HTERT RPE-1 (cell line): ENCODE data around the gene DMTF1.
"Not testable (repeated sequence)": the region's sequence is repeated elsewhere in the genome, so short reads cannot be mapped to it uniquely, and the experiment has no call there.

ENCODE experiments used
- in situ Hi-C: fragments of 300-500 bp; cut with MboI; formaldehyde crosslinking; loops from 4 replicates; pipeline ENCODE4 v1.14.3; 2020; ENCODE audit warnings: low sequenced_read_pairs

Gene DMTF1, protein sequence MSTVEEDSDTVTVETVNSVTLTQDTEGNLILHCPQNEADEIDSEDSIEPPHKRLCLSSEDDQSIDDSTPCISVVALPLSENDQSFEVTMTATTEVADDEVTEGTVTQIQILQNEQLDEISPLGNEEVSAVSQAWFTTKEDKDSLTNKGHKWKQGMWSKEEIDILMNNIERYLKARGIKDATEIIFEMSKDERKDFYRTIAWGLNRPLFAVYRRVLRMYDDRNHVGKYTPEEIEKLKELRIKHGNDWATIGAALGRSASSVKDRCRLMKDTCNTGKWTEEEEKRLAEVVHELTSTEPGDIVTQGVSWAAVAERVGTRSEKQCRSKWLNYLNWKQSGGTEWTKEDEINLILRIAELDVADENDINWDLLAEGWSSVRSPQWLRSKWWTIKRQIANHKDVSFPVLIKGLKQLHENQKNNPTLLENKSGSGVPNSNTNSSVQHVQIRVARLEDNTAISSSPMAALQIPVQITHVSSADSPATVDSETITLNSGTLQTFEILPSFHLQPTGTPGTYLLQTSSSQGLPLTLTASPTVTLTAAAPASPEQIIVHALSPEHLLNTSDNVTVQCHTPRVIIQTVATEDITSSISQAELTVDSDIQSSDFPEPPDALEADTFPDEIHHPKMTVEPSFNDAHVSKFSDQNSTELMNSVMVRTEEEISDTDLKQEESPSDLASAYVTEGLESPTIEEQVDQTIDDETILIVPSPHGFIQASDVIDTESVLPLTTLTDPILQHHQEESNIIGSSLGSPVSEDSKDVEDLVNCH

GRCh38 chr7:87152112-87152896 lies at the start of gene DMTF1:
Gene DMTF1, plus strand, starts transcription at chr7:87152453. Its CDS starts 12,489 bp downstream, at chr7:87164942.
- in situ Hi-C loops, result no loop called here

- in situ Hi-C loops, result no loop called here
Measured at GRCh38 chr7:87105401-87105800, 46.9 kb upstream of the DMTF1 start.

GRCh38 chr7:87106974-87107612 lies 45.2 kb upstream of the DMTF1 start:
- in situ Hi-C loops, result no loop called here

DNA sequence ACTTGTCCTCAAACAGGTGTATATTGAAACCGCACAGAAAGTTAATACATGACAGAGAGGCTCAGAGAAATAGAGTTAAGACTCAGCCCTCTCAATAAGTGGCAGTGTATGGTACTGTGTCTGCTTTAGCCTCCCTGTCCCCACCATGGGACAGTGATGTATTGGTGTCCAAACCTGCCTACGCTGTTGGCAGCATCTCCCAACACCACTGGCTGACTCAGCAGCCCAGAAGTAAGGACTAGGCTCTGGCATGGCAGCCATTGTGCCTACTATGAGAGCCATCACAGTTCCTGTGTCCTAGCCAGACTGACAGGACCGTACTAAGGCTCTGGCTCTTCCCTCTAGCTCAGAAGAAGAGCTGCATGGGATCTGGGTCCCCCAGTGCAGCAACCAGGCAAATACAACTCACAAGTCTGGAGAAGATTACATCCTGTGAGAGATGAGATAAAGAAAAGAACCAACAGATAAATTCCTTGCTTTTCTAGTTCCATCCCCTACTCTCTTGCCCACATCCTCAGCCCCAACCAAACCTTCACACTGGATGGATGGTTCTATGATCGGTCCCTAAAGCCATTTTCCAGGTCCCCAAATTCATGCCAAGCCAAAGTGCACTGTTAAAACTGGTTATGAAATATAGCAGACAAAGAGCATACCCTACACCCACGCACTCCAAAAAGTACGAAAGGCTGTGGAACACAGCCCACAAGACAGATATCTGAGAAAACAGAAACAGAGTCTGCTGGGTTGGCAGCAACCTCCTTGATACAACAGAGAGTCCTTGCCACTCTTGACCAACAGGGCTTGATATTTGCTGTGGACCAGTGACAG lies 44.1 kb upstream of the DMTF1 start:
- in situ Hi-C loops, result no loop called here

- in situ Hi-C loops, result no loop called here
Measured at GRCh38 chr7:87110778-87111177, 41.5 kb upstream of the DMTF1 start.

DNA sequence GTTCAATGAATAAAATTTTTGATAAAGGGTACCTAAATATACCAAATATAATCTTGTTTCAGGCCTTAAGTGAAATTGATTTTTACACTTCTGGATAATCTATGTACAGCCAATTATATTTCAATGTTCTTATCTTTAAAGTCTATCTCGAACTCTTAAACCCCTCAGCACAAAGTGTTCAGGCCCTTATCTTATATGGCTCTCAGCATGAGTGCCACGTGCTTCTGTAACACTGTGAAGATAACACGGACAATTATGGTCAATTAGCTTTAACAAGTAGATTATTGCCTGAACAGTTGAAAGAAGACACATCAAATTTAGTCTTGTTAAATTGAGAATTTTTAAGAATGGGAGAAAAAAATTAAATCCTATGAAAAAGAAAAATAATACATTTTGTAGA lies 40.4 kb upstream of the DMTF1 start:
- in situ Hi-C loops, result no loop called here

- in situ Hi-C loops, result no loop called here
Measured at GRCh38 chr7:87113077-87113476, 39.2 kb upstream of the DMTF1 start.

DNA sequence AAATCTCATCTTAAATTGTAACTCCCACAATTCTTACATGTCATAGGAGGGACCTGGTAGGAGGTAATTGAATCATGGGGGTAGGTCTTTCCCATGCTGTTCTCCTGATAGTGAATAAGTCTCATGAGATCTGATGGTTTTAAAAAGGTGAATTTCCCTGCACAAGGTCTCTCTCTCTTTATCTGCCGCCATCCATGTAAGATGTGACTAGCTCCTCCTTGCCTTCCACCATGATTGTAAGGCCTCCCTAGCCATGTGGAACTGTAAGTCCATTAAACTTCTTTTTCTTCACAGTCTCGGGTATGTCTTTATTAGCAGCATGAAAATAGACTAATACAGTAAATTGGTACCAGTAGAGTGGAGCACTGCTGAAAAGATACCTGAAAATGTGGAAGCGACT lies 38.3 kb upstream of the DMTF1 start:
- in situ Hi-C loops, result not testable (repeated sequence)

DNA sequence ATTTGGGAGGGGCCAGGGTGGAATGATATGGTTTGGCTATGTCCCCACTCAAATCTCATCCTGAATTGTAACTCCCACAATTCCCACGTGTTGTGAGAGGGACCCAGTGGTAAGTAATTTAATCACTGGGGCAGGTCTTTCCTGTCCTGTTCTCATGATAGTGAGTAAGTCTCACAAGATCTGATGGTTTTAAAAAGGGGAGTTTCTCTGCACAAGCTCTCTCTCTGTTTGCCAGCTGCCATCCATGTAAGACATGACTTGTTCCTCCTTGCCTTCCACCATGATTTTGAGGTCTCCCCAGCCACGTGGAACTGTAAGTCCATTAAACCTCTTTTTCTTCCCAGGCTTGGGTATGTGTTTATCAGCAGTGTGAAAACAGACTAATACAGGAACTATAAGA lies 36.5 kb upstream of the DMTF1 start:
- in situ Hi-C loops, result not testable (repeated sequence)

DNA sequence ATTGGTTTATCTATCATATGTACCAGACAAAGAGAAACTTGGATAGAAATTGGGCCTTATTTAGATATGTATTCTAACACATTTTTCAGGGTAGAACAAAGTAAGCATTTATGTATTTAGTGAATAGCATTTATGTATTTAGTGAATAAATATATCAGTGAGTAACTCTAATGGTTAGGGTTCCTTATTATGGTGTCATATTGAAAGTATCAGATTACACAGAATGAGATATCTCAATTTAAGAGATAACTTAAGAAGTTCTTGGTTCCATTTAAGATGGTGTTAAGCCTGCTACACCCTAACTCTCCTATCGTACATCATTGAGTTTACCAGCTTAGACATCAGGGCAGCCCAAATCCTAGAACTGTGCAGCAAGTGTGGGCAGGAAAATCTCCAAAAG lies 35.9 kb upstream of the DMTF1 start:
- in situ Hi-C loops, result no loop called here

DNA sequence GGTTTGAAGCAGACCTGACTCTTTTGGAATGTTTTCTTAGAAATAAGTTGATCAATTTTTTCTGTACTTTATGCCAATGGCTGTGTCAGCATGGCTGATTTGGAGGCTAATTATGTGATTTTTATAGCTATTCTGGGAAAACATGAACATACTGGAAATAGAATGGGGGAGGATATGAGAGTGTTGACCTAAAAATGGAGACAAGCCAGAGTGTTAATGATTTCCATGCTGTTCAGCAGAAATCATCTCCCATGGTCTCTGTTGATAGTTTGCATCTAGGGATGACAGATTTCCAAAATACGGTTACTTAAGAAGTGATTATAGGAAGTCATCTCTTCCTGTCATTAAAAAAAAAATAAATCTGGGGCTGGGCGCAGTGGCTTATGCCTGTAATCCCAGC lies 32.7 kb upstream of the DMTF1 start:
- in situ Hi-C loops, result no loop called here

GRCh38 chr7:87123105-87123504 lies 29.1 kb upstream of the DMTF1 start:
- in situ Hi-C loops, result no loop called here

GRCh38 chr7:87127019-87127418 lies 25.2 kb upstream of the DMTF1 start:
- in situ Hi-C loops, result no loop called here

- in situ Hi-C loops, result no loop called here
Measured at GRCh38 chr7:87128861-87129267, 23.4 kb upstream of the DMTF1 start.

DNA sequence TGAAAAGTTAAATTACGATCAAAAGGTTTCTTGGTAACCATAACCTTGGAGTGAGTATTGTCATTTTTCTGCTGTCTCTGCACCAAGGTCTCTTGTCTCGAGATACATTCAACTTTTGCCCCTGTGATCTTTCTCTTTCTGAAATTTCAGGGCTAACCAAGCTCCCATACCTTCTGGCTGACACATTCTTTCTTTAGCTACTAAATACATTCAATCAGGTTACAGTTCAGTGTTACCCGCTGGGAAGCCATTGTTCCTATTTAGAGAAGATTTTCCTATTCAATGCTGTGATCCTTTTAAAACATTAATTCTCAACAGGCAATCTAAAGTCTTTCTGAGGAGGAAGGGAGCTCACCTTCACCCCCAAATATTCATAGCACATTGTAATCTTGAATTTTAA lies 22.9 kb upstream of the DMTF1 start:
- in situ Hi-C loops, result no loop called here

- in situ Hi-C loops, result no loop called here
Measured at GRCh38 chr7:87129848-87130247, 22.4 kb upstream of the DMTF1 start.

DNA sequence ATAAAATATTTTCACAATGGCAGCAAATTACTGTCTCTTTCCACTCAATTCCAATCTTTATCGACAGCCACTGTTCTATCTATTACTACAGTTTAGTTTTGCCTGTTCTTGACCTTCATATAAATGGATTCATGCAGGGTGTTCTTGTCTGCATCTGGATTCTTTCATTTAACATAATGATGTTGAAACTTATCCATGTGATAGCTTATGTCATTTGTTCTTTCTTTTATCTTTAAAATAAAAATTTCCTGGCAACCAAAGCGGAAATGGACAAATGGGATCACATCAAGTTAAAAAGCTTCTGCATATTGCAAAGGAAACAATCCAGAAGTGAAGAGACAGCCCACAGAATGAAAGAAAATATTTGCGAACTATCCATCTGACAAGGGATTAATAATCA lies 20.5 kb upstream of the DMTF1 start:
- in situ Hi-C loops, result no loop called here

GRCh38 chr7:87137271-87137670 lies 15.0 kb upstream of the DMTF1 start:
- in situ Hi-C loops, result no loop called here

- in situ Hi-C loops, result no loop called here
Measured at GRCh38 chr7:87139514-87139913, 12.7 kb upstream of the DMTF1 start.

- in situ Hi-C loops, result no loop called here
Measured at GRCh38 chr7:87140271-87140748, 11.9 kb upstream of the DMTF1 start.
